Epidermal melanocyte (primary cell): ENCODE data around the gene GNAL.
A peak's percentile ranks its signal among the peaks of the same experiment; 100 is the strongest.
"Not testable (repeated sequence)": the region's sequence is repeated elsewhere in the genome, so short reads cannot be mapped to it uniquely, and the experiment has no call there.

Experiments used
- DNase-seq: peaks from one replicate; pipeline ENCODE4 v3.0.0; 2011; ENCODE audit warnings: low spot score; ENCODE audit not compliant: insufficient read length

Gene GNAL

DNA sequence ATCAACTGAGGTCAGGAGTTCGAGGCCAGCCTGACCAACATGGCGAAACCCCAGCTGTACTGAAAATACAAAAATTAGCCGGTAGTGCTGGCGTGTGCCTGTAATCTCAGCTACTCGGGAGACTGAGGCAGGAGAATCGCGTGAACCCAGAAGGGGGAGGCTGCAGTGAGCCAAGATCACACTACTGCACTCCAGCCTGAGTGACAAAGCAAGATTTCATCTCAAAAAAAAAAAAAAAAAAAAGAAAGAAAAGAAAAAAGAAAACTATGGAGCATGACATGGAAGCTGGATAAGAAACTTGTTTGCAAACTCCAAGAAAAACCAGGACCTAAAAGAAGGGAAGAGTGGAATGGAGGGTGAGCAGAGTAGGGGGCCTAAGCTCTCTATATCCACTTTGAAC lies 160.2 kb downstream of the GNAL start:
- DNase-seq: no peak

- no peak for DNase-seq
Observed at GRCh38 chr18:11849841-11850634, 161.0 kb downstream of the GNAL start.

DNA sequence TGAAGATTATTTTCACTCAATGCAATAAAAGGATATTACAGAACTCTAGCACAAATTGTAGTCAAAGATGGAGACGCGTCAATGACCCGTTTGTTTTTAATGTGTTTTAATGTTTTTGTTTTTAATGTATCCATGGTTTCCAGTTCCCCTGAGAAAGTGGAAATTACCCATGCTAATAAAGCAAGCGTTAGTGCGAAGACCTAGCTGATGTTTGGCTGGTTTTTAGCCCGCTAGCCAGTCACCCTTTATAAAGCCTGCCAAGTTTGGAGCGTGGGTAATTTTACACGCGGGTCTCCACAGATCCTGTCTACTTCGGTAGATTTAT lies 161.7 kb downstream of the GNAL start:
- no peak for DNase-seq

- DNase-seq: peak; percentile 87
Observed at GRCh38 chr18:11851146-11851805, 162.2 kb downstream of the GNAL start, which contains the start of gene CHMP1B. Gene CHMP1B, plus strand, starts transcription at chr18:11851413. Its CDS starts 99 bp downstream, at chr18:11851512.

- no peak for DNase-seq
Observed at GRCh38 chr18:11851806-11852337, 162.8 kb downstream of the GNAL start.

- not testable (repeated sequence) for DNase-seq
Observed at GRCh38 chr18:11854554-11854953, 165.5 kb downstream of the GNAL start.

DNA sequence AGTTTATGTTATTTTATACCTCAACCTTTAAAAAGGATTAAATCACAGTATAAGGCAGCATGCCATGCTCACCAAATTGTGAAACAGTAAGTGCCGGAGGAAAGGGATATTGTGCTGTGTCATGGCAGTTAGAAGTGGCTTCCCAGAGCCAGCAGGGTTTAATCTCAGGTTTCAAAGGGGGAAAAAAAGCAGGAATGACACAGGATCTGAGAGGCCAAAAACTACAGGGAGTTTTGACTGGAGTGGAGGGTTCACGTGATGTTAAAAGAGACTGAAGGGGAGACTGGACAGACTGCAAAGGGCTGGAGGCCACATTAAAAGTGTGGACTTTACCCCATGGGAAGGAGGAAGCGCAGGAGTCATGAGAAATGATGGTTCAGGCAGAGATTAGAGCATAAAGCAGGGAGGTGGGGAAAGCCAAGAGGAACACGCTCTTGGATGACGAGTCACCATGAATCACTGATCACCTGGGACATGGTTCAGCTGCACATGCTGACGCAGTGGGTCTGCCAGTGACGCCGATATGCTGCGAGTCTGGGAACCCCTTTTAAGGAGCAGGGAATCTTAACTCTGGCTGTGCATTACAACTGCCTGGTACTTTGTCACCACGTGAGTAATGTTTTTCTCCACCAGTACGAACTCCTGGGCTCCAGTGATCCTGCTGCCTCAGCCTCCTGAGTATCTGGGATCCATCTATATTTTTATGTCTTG lies 168.3 kb downstream of the GNAL start:
- DNase-seq: no peak

DNA sequence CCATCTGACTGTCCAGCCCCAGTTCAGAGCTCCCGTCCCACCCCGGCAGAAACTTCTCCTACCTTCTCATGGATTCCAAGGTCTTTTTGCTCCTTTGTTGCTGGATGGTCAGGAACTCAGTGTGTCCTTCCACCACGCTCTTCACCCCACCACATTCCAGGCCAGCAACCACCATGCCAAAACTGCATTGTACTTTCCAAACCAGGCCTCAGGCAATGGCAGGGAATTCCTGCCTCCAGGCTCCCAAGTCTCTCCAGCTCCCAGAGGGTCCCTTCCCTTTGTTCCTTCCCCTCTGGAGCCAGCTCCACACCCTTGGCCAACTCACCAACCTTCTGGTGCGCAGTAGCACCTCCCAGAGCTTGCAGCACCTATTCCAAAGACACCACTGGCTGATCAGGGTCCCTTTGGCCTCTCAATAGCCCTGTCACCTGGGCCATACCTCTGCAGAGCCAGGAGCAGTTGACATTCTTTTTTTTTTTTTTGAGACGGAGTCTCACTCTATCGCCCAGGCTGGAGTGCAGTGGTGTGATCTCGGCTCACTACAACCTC lies 170.3 kb downstream of the GNAL start:
- DNase-seq: no peak

DNA sequence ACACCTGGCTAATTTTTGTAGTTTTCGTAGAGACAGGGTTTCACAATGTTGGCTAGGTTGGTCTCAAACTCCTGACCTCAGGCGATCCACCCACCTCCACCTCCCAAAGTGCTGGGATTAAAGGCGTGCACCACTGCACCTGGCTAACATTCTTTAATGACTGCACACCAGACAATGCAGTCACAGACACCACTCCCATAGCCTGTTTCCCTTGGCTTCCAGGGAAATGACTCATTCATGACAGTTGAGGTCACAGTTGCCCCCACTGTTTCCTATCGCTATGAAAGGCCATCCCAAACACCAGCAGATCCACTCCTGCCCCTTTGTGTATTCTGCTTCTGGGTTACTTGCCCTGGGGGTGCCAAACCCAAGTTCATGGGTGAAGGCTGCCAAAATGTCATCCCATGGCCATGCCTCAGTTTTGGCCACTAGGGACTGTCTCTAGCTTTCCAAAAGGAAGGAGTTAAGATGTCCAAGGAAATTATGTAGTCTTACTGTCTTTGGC lies 170.9 kb downstream of the GNAL start:
- DNase-seq: no peak

GRCh38 chr18:11860594-11861450 lies 171.8 kb downstream of the GNAL start:
- DNase-seq: no peak

DNA sequence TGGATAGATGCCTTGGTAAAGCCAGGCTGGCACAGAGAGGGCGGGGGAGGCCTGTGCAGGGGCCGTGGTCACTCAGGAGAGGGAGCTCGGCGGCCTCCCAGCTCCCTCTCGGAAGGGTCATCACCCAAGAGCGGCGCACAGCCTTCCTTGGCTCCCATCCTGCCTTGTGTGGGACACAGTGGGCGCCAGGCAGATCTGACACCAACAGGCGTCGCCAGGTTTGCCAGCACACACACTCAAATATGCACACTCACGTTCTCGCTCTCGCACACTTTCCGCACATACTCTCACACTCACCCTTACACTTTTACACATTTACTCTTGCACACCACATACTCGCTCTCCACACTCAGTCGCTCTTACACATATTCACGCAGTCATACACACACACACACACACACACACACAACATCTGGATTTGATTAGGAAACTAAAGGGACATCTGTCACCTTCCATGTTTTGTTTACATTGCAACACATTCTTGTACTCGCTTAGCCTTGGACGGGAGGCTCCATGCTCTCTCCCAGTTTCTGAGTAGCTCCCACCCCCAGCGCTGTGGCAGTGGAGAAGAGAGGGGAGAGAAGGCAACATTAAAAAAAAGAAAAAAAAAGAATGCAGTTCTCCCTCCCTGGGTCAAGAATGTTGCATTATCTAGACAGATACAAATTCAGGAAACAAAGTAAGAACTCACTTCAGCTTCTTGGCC lies 172.7 kb downstream of the GNAL start:
- DNase-seq: no peak

GRCh38 chr18:11862468-11863137 lies 173.5 kb downstream of the GNAL start:
- no peak for DNase-seq

DNA sequence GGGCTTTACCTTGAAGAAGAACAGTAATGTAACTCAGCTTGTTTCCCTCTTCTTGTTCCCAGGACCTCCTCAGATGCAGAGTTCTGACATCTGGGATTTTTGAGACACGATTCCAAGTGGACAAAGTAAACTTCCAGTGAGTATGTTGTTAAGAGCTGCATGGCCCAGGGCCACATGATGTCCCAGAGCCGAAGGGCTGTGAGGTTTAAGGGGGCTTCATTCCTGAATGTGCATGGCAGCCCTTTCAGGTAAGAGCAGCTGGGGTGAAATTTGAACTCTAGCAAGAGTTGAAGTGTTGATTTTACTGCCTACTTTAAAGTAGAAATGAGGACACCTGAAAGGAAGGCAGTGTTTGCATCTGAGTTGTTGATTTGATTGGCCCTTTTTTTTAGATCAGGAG lies 175.4 kb downstream of the GNAL start:
- no peak for DNase-seq

DNA sequence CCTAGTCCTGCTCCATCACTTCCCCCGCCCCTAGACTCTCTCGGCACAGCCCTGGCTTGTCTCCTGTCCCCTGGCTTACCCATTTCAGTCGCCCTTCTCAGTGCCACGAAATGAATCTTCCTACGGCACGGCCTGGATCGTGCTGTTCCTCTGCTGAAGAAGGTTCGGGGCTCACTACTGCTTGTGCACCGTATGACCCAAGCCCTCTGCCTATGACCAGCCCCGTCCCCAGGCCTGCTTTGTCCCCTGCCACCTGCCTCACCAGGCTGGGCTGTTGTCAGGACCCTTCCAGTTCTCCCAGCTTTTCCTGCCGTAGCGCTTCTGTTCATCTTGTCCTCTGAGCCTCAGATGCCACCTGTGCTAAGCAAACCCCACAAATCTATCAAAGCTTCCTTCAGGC lies 176.0 kb downstream of the GNAL start:
- DNase-seq: no peak

DNA sequence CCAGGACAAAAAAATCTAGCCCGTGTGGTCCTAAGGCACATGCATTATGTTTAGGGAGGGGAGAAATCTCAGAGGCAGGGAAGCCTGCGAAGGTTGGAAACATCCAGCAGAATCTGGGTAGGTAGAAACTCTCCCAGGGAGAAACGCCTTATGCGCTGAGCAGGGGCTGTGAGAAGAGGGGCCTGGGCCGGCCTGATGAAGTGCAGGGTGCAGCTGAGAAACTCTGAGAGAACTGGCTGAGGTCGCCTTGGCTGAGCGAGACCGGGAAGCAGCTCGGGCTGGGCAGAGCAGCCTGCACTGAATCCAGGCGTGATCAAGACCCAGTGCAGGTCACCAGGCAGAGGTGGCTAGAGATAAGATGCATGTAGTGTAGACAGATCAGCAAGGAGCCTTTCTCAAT lies 177.3 kb downstream of the GNAL start:
- no peak for DNase-seq

- no peak for DNase-seq
Observed at GRCh38 chr18:11866764-11867163, 177.7 kb downstream of the GNAL start.

- DNase-seq: no peak
Observed at GRCh38 chr18:11868230-11868629, 179.2 kb downstream of the GNAL start.

DNA sequence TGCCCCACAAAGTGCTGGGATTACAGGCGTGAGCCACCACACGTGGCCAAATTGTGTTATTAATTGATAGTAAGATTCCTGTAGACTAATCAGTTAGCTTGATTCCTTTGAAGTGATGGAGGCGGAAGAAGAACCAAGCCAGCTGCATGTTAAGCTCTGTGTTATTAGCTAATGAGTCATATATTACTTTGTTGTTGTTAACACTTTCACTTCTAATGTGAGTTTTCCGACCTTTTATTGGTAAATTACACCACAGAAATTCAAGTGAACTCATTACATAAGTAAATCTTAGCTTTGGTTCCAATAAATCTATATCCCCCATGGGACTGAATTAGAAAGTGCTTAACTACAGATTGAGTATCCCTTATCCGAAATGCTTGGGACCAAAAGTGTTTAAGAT lies 182.4 kb downstream of the GNAL start:
- no peak for DNase-seq

DNA sequence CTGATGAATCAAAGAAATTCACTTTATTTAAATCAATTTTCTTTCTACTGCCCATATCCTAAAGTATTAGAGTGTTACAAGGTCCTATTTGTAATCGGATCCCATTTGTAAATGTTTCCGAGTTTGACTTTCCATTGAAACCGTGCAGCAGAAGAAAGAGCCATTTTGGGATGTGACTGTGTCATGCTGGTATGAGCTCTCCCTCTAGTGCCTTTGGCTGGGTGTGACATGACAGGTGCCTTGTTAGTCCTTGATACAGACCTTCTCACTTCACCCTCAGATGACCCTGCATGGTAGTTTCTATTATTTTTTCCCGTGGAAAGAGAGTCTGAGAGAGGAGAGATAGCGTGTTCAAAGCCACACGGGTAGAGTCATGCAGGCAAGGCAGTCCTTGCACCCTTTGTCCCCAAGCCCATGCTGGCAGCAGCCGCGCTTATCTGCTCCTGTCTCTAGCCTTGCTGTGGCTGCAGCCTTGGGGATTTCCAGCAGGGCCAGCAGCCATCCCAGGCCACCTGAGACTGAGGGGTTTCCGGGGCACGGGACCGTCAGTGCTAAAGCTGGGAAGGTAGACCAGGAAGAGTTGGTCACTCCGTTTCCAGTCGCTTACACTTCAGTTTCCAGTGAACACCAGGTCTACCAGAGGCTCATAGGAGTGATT lies 183.5 kb downstream of the GNAL start:
- no peak for DNase-seq
